Panc1 (cell line): ENCODE measurements around the gene FAM120B.

Experiments
- POLR2AphosphoS5 ChIP-seq: IDR thresholded peaks from 2 replicates; pipeline ENCODE4 v1.6.1; 2012; ENCODE audit warnings: mild to moderate bottlenecking, low read depth, low read length, moderate library complexity
- REST ChIP-seq, 2 experiments: IDR thresholded peaks; 2 replicates each; pipeline ENCODE4 v1.6.1; 2011 to 2012; ENCODE audit warnings: low read depth in 2 of 2, control low read depth in 1 of 2, low read length in 1 of 2, mild to moderate bottlenecking in 1 of 2, moderate library complexity in 1 of 2; ENCODE audit not compliant: insufficient read depth in 1 of 2
- SIN3A ChIP-seq: IDR thresholded peaks from 2 replicates; pipeline ENCODE4 v1.6.1; 2012; ENCODE audit warnings: low read depth, mild to moderate bottlenecking, low read length, moderate library complexity, borderline replicate concordance; ENCODE audit not compliant: insufficient read depth
- TF ChIP-seq, protein P1 (sequence below): fragments of 450-650 bp; IDR thresholded peaks from 2 replicates; pipeline ENCODE4 v1.5.1; 2017; ENCODE audit warnings: mild to moderate bottlenecking

DNA sequence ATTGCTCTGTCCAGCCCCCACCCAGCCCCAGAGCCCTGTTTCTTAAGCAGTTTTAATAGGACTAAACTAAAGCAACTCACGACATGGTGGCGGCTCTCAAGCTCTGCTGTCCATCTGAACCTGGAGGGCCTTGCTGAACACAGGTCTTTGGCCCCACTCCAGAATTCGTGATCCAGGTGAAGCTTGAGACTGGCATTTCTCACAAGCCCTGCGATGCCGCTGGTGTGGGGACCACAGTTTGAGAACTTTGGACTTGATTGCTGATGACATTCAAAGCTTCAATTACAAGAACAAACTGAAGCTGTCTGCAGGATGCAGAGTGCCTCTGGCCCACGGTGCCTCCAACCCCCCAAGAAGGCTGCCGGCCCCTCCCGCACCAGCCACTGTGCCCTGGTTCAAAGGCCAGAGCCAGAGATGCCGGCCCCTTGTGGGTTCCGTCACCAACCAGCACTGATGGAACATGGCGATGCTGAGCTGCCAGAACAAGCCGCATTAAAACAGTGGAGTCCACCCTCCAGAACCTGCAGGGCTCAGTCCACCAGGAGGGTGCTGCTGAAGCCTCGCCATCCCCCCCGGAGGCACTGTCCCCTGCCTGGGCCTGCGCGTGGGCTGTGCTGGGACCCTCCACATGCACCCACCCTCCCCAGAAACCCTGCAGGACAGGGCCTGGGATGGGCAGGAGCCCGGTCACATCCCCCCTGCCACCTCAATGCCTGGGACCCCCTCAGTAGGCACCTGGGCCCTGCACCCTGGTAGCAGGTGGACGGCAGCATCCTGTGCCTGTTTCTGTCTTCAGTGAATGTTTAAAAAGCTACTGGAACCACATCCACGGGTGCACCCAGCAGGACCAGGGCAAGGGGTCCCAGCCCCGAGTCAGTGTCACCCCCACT lies 145.4 kb downstream of the FAM120B start:
- TF ChIP-seq POLR2AphosphoS5 (no peak), REST (IDR thresholded peaks at IDR 0.05; ENCODE audit: insufficient read depth in 1 of 2, low read depth in 2 of 2, low read length in 1 of 2) (no peak), SIN3A (no peak)
- TF ChIP-seq, protein P1, sequence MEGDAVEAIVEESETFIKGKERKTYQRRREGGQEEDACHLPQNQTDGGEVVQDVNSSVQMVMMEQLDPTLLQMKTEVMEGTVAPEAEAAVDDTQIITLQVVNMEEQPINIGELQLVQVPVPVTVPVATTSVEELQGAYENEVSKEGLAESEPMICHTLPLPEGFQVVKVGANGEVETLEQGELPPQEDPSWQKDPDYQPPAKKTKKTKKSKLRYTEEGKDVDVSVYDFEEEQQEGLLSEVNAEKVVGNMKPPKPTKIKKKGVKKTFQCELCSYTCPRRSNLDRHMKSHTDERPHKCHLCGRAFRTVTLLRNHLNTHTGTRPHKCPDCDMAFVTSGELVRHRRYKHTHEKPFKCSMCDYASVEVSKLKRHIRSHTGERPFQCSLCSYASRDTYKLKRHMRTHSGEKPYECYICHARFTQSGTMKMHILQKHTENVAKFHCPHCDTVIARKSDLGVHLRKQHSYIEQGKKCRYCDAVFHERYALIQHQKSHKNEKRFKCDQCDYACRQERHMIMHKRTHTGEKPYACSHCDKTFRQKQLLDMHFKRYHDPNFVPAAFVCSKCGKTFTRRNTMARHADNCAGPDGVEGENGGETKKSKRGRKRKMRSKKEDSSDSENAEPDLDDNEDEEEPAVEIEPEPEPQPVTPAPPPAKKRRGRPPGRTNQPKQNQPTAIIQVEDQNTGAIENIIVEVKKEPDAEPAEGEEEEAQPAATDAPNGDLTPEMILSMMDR, result no peak
